GM12878 (cell line): ENCODE measurements around the gene KCNN1. TPM values are rescaled to one million over a fixed set of nuclear protein-coding genes. Genes with fewer than 3 reads are reported as not detected.

Experiments
- ATAC-seq: fragments of 200-7000 bp; cut with Tn5 transposase; 3 replicates; pipeline ENCODE4 v1.9.1; 2020; ENCODE audit warnings: mild to moderate bottlenecking, moderate library complexity
- BruUV-seq: library from RNA; stranded (reverse); fragments of 400-500 nt; replicated peaks from 2 replicates; lab custom pipeline; 2021; lab: Mats Ljungman, UMichigan
- CTCF ChIA-PET: fragments of 300-600 bp; sonication (Branson Sonifier 250); formaldehyde crosslinking; extraction: SDS; loops from one replicate; lab custom pipeline; 2021; ENCODE audit warnings: inconsistent platforms; lab: Yijun Ruan, JAX
- POLR2A ChIA-PET: fragments of 350-600 bp; formaldehyde crosslinking; extraction: SDS; loops from one replicate; lab custom pipeline; 2021; ENCODE audit warnings: inconsistent platforms; lab: Charles Lee
- RAD21 ChIA-PET: fragments of 300-600 bp; sonication (Branson Sonifier 250); formaldehyde crosslinking; loops from one replicate; lab custom pipeline; 2023; ENCODE audit warnings: antibody characterized with exemption; ENCODE audit not compliant: unreplicated experiment; lab: Charles Lee
- SMC1A ChIA-PET: fragments of 300-600 bp; sonication (Branson Sonifier 250); formaldehyde crosslinking; loops from one replicate; lab custom pipeline; 2023; ENCODE audit not compliant: unreplicated experiment, uncharacterized antibody; lab: Charles Lee
- DNase-seq: peaks from one replicate; pipeline ENCODE4 v3.0.0-alpha.2; 2011; ENCODE audit warnings: low read depth, low spot score
- FAIRE-seq: peaks from 3 replicates; lab custom pipeline; 2011; peaks lifted over from hg19 to GRCh38; lab: Jason Lieb, UNC
- H2AFZ ChIP-seq: 2 replicates; pipeline ENCODE4 v1.6.0; 2011; ENCODE audit warnings: low read depth, low read length, control low read depth; ENCODE audit not compliant: control insufficient read depth
- H3K27ac ChIP-seq: 2 replicates; pipeline ENCODE4 v1.5.1; 2011; ENCODE audit warnings: control low read depth; ENCODE audit not compliant: control insufficient read depth, insufficient read depth
- H3K27me3 ChIP-seq, 2 experiments: replicated peaks in 1 of 2; 2 replicates each; pipeline versions ENCODE4 v1.6.0 to v1.6.1; 2011; ENCODE audit warnings: low read length in 1 of 2; ENCODE audit not compliant: control insufficient read depth in 2 of 2, insufficient read depth in 2 of 2
- H3K36me3 ChIP-seq, 2 experiments: 2 replicates each; pipeline ENCODE4 v1.5.1; 2011; ENCODE audit warnings: low read length in 1 of 2; ENCODE audit not compliant: control insufficient read depth in 2 of 2, insufficient read depth in 2 of 2
- H3K4me1 ChIP-seq: 2 replicates; pipeline ENCODE4 v1.6.1; 2011; ENCODE audit warnings: mild to moderate bottlenecking, low read length, moderate library complexity, mixed read lengths; ENCODE audit not compliant: control insufficient read depth, insufficient read depth
- H3K4me2 ChIP-seq: 2 replicates; pipeline ENCODE4 v1.6.0; 2011; ENCODE audit warnings: control low read depth; ENCODE audit not compliant: control insufficient read depth, insufficient read depth
- H3K4me3 ChIP-seq: fragments of 200-600 bp; sonication (generic); 2 replicates; pipeline ENCODE4 v1.5.1; 2016
- H3K79me2 ChIP-seq: 2 replicates; pipeline ENCODE4 v1.6.0; 2011; ENCODE audit warnings: low read length; ENCODE audit not compliant: control insufficient read depth, insufficient read depth
- H3K9ac ChIP-seq: 2 replicates; pipeline ENCODE4 v1.8.0; 2011; ENCODE audit warnings: low read length, control low read depth, mixed read lengths; ENCODE audit not compliant: control insufficient read depth, insufficient read depth
- H3K9me3 ChIP-seq: replicated peaks from 3 replicates; pipeline ENCODE4 v1.5.1; 2011; ENCODE audit warnings: mild to moderate bottlenecking, low read length; ENCODE audit not compliant: control insufficient read depth, insufficient read depth
- H4K20me1 ChIP-seq: 2 replicates; pipeline ENCODE4 v1.6.0; 2011; ENCODE audit not compliant: control insufficient read depth, insufficient read depth
- CHD4 ChIP-seq: fragments of 200-600 bp; sonication (generic); IDR thresholded peaks from 2 replicates; pipeline ENCODE4 v1.6.1; 2016; ENCODE audit warnings: mild to moderate bottlenecking
- MEF2A ChIP-seq: IDR thresholded peaks from 2 replicates; pipeline ENCODE4 v1.6.1; 2011; ENCODE audit warnings: low read depth, mild to moderate bottlenecking, low read length, moderate library complexity; ENCODE audit not compliant: insufficient read depth
- NFYB ChIP-seq: IDR thresholded peaks from 2 replicates; pipeline ENCODE4 v1.6.1; 2011; ENCODE audit warnings: low read depth, mild to moderate bottlenecking, low read length, improper control_type of control experiment, moderate library complexity; ENCODE audit not compliant: insufficient read depth
- ZNF622 ChIP-seq: fragments of 450-650 bp; IDR thresholded peaks from 2 replicates; pipeline ENCODE4 v1.6.1; 2017; ENCODE audit warnings: mild to moderate bottlenecking, inconsistent platforms
- WGBS: methylation state at CpG from one replicate; pipeline ENCODE4 v1.1.6; 2016; ENCODE audit warnings: low lambda C conversion rate; ENCODE audit not compliant: insufficient replicate concordance, insufficient coverage; ENCODE audit errors: missing lambda C conversion rate; 5-methylcytosine and 5-hydroxymethylcytosine counted together
- in situ Hi-C: fragments of 300-500 bp; cut with MboI; formaldehyde crosslinking; loops from 9 replicates; pipeline ENCODE4 v1.14.3; 2018; ENCODE audit warnings: mixed read lengths
- intact Hi-C: fragments of 100-400 bp; cut with micrococcal nuclease; formaldehyde crosslinking; loops from one replicate; pipeline ENCODE4 v1.14.2; 2022; ENCODE audit not compliant: unreplicated experiment
- polyA plus RNA-seq, 11 experiments: library from polyadenylated mRNA; depleted of rRNA in 4 of 11; unstranded in 6 of 11; stranded (reverse) in 5 of 11; fragments of >200 nt; fragmentation: Nextera tagmentation in 4 of 11; fragmentation: Illumina TruSeq in 1 of 11; extraction: Ambion mirVana in 4 of 11; extraction: Trizol in 1 of 11; gene quantifications; 1 replicate in 1 of 11; 2 replicates in 10 of 11; pipeline versions ENCODE4 v1.2.1 to v1.2.3, GENCODE V29; 2011 to 2016; ENCODE audit warnings: inconsistent platforms in 2 of 11, missing spikeins in 2 of 11, low read depth in 1 of 11
- total RNA-seq, 4 experiments: library from RNA; depleted of rRNA in 3 of 4; stranded (reverse); fragments of >200 nt in 3 of 4; fragmentation: Illumina TruSeq in 1 of 4; extraction: Trizol in 1 of 4; gene quantifications; 2 replicates each; pipeline versions ENCODE4 v1.2.1 to v1.2.3, GENCODE V29; 2013 to 2021
- TF ChIP-seq, protein P1 (sequence below): IDR thresholded peaks from 2 replicates; pipeline ENCODE4 v1.6.1; 2012; ENCODE audit warnings: mild to moderate bottlenecking, low read depth, low read length

KCNN1 gene
- total and polyA plus RNA-seq, 10 of the 15 experiments (the other 5 are each of a cell fraction or from before 2014, with no cell fraction given), result 0.02 to 0.95 (median 0.16) TPM; not detected in 1

DNA sequence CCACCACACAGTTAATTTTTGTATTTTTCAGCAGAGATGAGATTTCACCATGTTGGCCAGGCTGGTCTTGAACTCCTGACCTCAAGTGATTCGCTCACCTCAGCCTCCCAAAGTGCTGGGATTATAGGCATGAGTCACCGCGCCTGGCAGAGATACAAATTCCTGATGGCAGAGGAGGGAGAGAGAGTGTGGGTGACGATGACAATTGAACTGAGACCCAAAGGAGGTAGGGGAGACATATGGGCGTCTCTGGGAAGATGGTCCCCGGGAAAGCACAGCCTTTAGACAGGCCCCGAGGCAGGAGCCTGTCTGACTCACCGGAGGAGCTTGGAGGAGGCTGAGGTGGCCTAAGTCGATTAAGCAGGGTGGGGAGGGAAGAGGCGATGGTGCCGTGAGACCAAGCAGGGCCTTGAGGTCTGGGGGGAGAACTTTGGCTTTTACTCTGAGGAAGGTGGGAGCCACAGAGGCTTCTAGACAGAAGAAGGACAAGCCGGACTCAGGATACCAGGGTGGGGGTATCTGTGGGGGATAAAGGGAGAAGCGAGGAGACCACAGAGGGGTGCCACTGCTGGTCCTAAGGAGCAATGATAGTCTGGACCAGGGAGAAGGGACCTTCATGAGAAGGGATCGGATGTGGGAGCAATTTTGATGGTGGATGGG is 79.3 kb downstream of the KCNN1 start:
- H3K36me3 ChIP-seq, result no peaks in the 10 kb centered on the region
- no peak overlapping the region for H3K4me3 ChIP-seq
- peaks cover 2% of the 10 kb centered on the region; the same call in 1 of the 3 replicates for H3K9me3 ChIP-seq
- FAIRE-seq, result no peak
- H3K4me1 ChIP-seq, result peaks cover 15% of the 10 kb centered on the region
- in situ Hi-C loops, result no loop called here
- no TSS peak for BruUV-seq
- no peaks in the 10 kb centered on the region; a peak in 2 of 4 replicates for H3K27me3 ChIP-seq
- ChIA-PET POLR2A (interaction anchor here (1.9 kb wide), 1 partner anchor 24 kb away, joined by 16 read pairs; no protein-coding TSS in a partner anchor), CTCF (interaction anchor here (3.6 kb wide), 1 partner anchor 11 kb away, joined by 29 read pairs; no protein-coding TSS in a partner anchor), RAD21 (interaction anchor here (0.6 to 2.3 kb wide), 2 partner anchors 22 to 41 kb away, joined by 3 to 12 read pairs; no protein-coding TSS in a partner anchor), SMC1A (no interaction called here)
- no peaks in the 10 kb centered on the region for H4K20me1 ChIP-seq
- H2AFZ ChIP-seq, result no peak overlapping the region
- WGBS, result 83% methylated on average over 14 of the region's 14 CpGs
- no peak overlapping the region for H3K9ac ChIP-seq
- no peak overlapping the region for H3K4me2 ChIP-seq
- H3K79me2 ChIP-seq, result no peaks in the 10 kb centered on the region
- TF ChIP-seq MEF2A (no peak), NFYB (no peak), ZNF622 (no peak), CHD4 (no peak)
- TF ChIP-seq, protein P1, sequence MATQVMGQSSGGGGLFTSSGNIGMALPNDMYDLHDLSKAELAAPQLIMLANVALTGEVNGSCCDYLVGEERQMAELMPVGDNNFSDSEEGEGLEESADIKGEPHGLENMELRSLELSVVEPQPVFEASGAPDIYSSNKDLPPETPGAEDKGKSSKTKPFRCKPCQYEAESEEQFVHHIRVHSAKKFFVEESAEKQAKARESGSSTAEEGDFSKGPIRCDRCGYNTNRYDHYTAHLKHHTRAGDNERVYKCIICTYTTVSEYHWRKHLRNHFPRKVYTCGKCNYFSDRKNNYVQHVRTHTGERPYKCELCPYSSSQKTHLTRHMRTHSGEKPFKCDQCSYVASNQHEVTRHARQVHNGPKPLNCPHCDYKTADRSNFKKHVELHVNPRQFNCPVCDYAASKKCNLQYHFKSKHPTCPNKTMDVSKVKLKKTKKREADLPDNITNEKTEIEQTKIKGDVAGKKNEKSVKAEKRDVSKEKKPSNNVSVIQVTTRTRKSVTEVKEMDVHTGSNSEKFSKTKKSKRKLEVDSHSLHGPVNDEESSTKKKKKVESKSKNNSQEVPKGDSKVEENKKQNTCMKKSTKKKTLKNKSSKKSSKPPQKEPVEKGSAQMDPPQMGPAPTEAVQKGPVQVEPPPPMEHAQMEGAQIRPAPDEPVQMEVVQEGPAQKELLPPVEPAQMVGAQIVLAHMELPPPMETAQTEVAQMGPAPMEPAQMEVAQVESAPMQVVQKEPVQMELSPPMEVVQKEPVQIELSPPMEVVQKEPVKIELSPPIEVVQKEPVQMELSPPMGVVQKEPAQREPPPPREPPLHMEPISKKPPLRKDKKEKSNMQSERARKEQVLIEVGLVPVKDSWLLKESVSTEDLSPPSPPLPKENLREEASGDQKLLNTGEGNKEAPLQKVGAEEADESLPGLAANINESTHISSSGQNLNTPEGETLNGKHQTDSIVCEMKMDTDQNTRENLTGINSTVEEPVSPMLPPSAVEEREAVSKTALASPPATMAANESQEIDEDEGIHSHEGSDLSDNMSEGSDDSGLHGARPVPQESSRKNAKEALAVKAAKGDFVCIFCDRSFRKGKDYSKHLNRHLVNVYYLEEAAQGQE, result no peak
- ATAC-seq, result no peak
- no peak for DNase-seq
- intact Hi-C loops, result no loop called here
- no peak overlapping the region for H3K27ac ChIP-seq
